GM23338 (cell line): ENCODE measurements around the gene MERTK.

ENCODE experiments used
- CREB1 ChIP-seq: fragments of 250-450 bp; sonication (Bioruptor Pico); IDR thresholded peaks from 2 replicates; pipeline ENCODE4 v1.5.0; 2020; ENCODE audit warnings: low read depth, mild to moderate bottlenecking, moderate library complexity
- EZH2 ChIP-seq: fragments of 200-600 bp; sonication (generic); IDR thresholded peaks from one replicate; pipeline ENCODE4 v1.8.0; 2017; ENCODE audit warnings: antibody characterized with exemption, mild to moderate bottlenecking, low read depth; ENCODE audit not compliant: unreplicated experiment
- EZH2phosphoT487 ChIP-seq: fragments of 200-600 bp; sonication (generic); IDR thresholded peaks from one replicate; pipeline ENCODE4 v1.8.1; 2018; ENCODE audit warnings: antibody characterized with exemption; ENCODE audit not compliant: unreplicated experiment
- JUNB ChIP-seq: IDR thresholded peaks from one replicate; pipeline ENCODE4 v1.6.1; 2016; ENCODE audit warnings: antibody characterized with exemption; ENCODE audit not compliant: unreplicated experiment
- POLR2AphosphoS5 ChIP-seq: IDR thresholded peaks from 2 replicates; pipeline ENCODE4 v1.6.1; 2016; ENCODE audit warnings: antibody characterized with exemption, low read depth
- ZNF114 ChIP-seq: fragments of 250-450 bp; sonication (Bioruptor Pico); IDR thresholded peaks from 2 replicates; pipeline ENCODE4 v1.5.0; 2020; ENCODE audit warnings: mild to moderate bottlenecking, moderate library complexity
- TF ChIP-seq, protein P1 (sequence below), 2 experiments: fragments of 200-600 bp in 1 of 2; sonication (generic) in 1 of 2; conservative IDR thresholded peaks; 2 replicates each; pipeline versions ENCODE4 v1.5.1 to v1.6.1; 2016 to 2017; ENCODE audit warnings: antibody characterized with exemption in 2 of 2, low read depth in 2 of 2, mild to moderate bottlenecking in 2 of 2, moderate library complexity in 1 of 2
- TF ChIP-seq, protein P2 (sequence below): IDR thresholded peaks from one replicate; pipeline ENCODE4 v1.6.1; 2018; ENCODE audit warnings: antibody characterized with exemption; ENCODE audit not compliant: unreplicated experiment

DNA sequence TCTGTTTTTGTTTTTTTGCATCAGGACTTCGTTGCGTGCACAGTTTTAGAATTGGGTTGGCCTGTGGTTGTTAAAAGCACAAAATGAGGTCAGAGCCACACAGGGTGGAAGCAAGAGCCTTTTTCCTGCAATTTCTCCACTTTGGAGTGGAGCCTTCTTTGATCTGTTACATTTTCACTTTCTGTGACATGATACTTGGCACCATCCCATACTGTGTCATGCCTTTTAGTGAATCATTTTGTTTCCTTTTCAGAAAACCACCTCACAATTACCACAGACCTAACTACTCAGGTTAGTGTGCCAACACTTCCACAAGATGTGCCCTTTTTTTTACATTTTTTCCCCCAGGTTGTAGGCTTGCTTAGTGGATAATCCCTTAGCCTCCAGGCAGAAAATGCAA, 32.5 kb downstream of the MERTK start:
- TF ChIP-seq, protein P1, sequence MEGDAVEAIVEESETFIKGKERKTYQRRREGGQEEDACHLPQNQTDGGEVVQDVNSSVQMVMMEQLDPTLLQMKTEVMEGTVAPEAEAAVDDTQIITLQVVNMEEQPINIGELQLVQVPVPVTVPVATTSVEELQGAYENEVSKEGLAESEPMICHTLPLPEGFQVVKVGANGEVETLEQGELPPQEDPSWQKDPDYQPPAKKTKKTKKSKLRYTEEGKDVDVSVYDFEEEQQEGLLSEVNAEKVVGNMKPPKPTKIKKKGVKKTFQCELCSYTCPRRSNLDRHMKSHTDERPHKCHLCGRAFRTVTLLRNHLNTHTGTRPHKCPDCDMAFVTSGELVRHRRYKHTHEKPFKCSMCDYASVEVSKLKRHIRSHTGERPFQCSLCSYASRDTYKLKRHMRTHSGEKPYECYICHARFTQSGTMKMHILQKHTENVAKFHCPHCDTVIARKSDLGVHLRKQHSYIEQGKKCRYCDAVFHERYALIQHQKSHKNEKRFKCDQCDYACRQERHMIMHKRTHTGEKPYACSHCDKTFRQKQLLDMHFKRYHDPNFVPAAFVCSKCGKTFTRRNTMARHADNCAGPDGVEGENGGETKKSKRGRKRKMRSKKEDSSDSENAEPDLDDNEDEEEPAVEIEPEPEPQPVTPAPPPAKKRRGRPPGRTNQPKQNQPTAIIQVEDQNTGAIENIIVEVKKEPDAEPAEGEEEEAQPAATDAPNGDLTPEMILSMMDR (conservative IDR thresholded peaks at IDR 0.05; ENCODE audit: low read depth in 2 of 2): no peak
- TF ChIP-seq, protein P2, sequence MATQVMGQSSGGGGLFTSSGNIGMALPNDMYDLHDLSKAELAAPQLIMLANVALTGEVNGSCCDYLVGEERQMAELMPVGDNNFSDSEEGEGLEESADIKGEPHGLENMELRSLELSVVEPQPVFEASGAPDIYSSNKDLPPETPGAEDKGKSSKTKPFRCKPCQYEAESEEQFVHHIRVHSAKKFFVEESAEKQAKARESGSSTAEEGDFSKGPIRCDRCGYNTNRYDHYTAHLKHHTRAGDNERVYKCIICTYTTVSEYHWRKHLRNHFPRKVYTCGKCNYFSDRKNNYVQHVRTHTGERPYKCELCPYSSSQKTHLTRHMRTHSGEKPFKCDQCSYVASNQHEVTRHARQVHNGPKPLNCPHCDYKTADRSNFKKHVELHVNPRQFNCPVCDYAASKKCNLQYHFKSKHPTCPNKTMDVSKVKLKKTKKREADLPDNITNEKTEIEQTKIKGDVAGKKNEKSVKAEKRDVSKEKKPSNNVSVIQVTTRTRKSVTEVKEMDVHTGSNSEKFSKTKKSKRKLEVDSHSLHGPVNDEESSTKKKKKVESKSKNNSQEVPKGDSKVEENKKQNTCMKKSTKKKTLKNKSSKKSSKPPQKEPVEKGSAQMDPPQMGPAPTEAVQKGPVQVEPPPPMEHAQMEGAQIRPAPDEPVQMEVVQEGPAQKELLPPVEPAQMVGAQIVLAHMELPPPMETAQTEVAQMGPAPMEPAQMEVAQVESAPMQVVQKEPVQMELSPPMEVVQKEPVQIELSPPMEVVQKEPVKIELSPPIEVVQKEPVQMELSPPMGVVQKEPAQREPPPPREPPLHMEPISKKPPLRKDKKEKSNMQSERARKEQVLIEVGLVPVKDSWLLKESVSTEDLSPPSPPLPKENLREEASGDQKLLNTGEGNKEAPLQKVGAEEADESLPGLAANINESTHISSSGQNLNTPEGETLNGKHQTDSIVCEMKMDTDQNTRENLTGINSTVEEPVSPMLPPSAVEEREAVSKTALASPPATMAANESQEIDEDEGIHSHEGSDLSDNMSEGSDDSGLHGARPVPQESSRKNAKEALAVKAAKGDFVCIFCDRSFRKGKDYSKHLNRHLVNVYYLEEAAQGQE: no peak
- no peak for TF ChIP-seq POLR2AphosphoS5
- no peak for TF ChIP-seq CREB1 (CRISPR knock-in tag)
- no peak for TF ChIP-seq EZH2phosphoT487
- TF ChIP-seq EZH2: no peak
- no peak for TF ChIP-seq JUNB
- no peak for TF ChIP-seq ZNF114 (CRISPR knock-in tag)
